ENCODE measurements around the gene TTC39B. TPM values are rescaled to one million over a fixed set of nuclear protein-coding genes. Genes with fewer than 3 reads are reported as not detected.

Gene TTC39B
- total RNA-seq, 6 experiments from 2014 or later: 4.5 to 9.9 (median 7.6) TPM

DNA sequence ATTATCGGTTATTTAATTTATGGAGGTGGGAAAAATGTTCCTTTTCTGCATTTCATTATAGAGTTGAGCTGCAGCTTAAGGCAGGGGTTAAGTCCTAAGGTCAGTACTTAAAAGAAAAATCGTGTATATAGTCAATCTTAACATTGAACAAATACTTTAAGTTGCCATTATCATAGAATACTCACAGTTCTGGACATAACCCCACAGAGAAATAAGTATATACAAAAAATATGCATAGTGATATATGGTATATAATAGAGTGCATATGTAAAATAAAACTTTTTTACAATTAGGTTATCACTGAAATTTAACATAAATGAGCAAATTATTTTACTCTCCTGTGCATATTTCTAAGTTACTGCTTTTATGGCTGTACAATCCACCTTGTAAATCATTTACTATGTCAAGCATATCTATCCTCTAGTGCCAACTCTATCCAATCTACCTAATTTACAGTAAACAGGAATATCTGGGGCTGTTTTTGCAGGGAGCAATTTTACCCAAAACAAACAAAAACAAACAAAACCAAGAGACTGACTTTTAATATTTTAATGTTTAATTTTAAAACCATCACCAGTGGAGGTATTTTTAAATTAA is 28.8 kb downstream of the TTC39B start:
- TF ChIP-seq CTCF (IDR thresholded peaks at IDR 0.05) (peak in 1 of 4 donors; percentile 1), POLR2A (IDR thresholded peaks at IDR 0.05) (no peak)
- no peaks in the 10 kb centered on the region for H3K36me3 ChIP-seq
- no peaks in the 10 kb centered on the region for H3K27me3 ChIP-seq
- intact Hi-C loops (cut with DNase I): no loop called here
- H3K9me3 ChIP-seq: no peaks in the 10 kb centered on the region
- peak in 2 of 4 donors; percentile 31 to 43 for ATAC-seq
- H3K27ac ChIP-seq: no peak overlapping the region
- WGBS (ENCODE audit: insufficient coverage, low coverage, low lambda C conversion rate, missing lambda C conversion rate): 11% methylated on average over 2 of the region's 2 CpGs
- no peak for DNase-seq
- H3K4me1 ChIP-seq: peaks cover 0 to 27% (median 8%) of the 10 kb centered on the region in 4 donors
- H3K4me3 ChIP-seq: no peak overlapping the region

DNA sequence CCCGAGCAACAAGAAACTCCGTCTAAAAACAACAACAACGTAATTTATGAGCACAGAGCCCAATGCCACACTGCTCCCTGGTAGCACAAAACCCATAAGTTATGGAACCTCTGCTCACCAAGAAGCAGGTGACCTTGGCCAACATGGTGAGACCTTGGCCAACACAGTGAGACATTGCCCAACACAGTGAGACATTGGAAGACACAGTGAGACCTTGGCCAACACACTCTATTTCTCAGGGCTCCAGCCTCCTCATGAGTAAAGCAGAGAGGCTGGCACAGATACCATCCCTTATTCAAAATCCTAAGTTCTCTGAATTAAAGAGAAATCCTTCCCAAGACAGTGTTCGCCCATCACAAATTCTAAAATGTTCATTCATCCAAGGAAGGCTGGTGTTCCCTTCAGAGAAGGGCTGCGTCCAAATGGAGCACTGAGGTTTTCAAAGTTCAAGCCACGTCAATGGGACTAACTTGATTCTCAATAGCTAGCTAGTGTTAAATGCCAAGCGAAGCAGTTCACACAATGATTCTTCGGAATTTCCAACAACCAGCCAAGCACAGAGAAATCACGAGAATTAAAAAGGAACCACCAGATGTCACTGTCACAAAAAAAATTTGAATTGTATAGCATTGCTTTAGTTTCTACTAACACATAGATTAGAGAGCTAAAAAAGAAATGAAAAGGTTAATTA is 29.5 kb downstream of the TTC39B start:
- peaks cover 0 to 27% (median 8%) of the 10 kb centered on the region in 4 donors for H3K4me1 ChIP-seq
- no peaks in the 10 kb centered on the region for H3K9me3 ChIP-seq
- ATAC-seq (peak; percentile 57 to 62 (median 60)), DNase-seq (no peak)
- intact Hi-C loops (cut with DNase I): no loop called here
- no peaks in the 10 kb centered on the region for H3K27me3 ChIP-seq
- H3K27ac ChIP-seq: no peak overlapping the region
- WGBS (ENCODE audit: insufficient coverage, low coverage, low lambda C conversion rate, missing lambda C conversion rate): 48% methylated on average over 9 of the region's 9 CpGs
- TF ChIP-seq CTCF (IDR thresholded peaks at IDR 0.05) (peak; percentile 39 to 56 (median 53)), POLR2A (IDR thresholded peaks at IDR 0.05) (no peak)
- no peak overlapping the region for H3K4me3 ChIP-seq
- no peaks in the 10 kb centered on the region for H3K36me3 ChIP-seq

DNA sequence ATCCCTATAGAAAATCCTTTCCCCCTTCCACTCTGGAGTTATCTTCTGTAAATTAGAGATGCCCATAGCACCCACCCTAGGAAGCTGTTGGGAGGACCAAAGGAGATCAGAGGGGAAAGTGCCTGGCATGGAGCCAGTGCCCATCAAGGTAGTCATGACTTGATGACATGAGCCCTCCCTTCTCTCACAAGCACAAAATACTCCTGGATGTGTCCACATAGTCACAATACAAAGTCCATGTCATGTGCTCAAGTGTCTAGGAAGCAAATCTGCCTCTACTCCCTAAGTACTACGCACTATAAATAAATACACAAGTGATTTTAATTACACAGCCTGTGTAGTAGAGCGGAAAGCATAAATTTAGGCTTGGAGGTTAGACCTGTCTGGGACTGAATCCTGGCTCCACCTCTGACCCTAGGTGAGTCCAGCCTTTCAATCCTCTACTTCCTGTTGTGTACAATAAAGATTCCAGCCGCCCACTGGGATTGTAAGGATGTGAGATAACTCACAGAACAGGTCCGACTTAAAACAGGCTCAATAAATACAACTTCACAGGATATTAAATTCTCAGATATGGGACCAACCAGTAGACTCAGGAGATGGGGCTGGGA is 30.6 kb downstream of the TTC39B start:
- DNase-seq (no peak), ATAC-seq (no peak)
- intact Hi-C loops (cut with DNase I): no loop called here
- Histone ChIP-seq H3K27ac (no peak overlapping the region), H3K4me3 (no peak overlapping the region), H3K4me1 (peaks cover 0 to 27% (median 8%) of the 10 kb centered on the region in 4 donors), H3K27me3 (no peaks in the 10 kb centered on the region), H3K9me3 (no peaks in the 10 kb centered on the region), H3K36me3 (no peaks in the 10 kb centered on the region)
- 100% methylated on average over 1 of the region's 4 CpGs for WGBS (ENCODE audit: insufficient coverage, low coverage, low lambda C conversion rate, missing lambda C conversion rate)
- TF ChIP-seq CTCF (IDR thresholded peaks at IDR 0.05): no peak
- TF ChIP-seq POLR2A (IDR thresholded peaks at IDR 0.05): no peak

GRCh38 chr9:15274425-15274824 is 32.6 kb downstream of the TTC39B start:
- no peaks in the 10 kb centered on the region for H3K27me3 ChIP-seq
- no peaks in the 10 kb centered on the region for H3K9me3 ChIP-seq
- no peaks in the 10 kb centered on the region for H3K36me3 ChIP-seq
- WGBS (ENCODE audit: insufficient coverage, low coverage, low lambda C conversion rate, missing lambda C conversion rate): 90% methylated on average over 1 of the region's 1 CpG
- H3K27ac ChIP-seq: no peak overlapping the region
- intact Hi-C loops (cut with DNase I): no loop called here
- H3K4me3 ChIP-seq: no peak overlapping the region
- DNase-seq: no peak
- TF ChIP-seq POLR2A (IDR thresholded peaks at IDR 0.05): no peak
- no peak for TF ChIP-seq CTCF (IDR thresholded peaks at IDR 0.05)
- ATAC-seq: no peak
- peaks cover 0 to 16% (median 4%) of the 10 kb centered on the region in 4 donors for H3K4me1 ChIP-seq
